Activated CD8-positive, alpha-beta memory T cell treated with anti-CD3 and anti-CD28 coated beads, Interleukin-2, amount 50 U/mL, for 48 hours (primary cell): ENCODE measurements around the gene BICRA.
"Not testable (repeated sequence)": the region's sequence is repeated elsewhere in the genome, so short reads cannot be mapped to it uniquely, and the experiment has no call there.

Experiments
- DNase-seq: peaks from one replicate; pipeline ENCODE4 v3.0.0-alpha.2; 2020

The BICRA gene

GRCh38 chr19:47719047-47719859 is 110.3 kb downstream of the BICRA start:
- no peak for DNase-seq

DNA sequence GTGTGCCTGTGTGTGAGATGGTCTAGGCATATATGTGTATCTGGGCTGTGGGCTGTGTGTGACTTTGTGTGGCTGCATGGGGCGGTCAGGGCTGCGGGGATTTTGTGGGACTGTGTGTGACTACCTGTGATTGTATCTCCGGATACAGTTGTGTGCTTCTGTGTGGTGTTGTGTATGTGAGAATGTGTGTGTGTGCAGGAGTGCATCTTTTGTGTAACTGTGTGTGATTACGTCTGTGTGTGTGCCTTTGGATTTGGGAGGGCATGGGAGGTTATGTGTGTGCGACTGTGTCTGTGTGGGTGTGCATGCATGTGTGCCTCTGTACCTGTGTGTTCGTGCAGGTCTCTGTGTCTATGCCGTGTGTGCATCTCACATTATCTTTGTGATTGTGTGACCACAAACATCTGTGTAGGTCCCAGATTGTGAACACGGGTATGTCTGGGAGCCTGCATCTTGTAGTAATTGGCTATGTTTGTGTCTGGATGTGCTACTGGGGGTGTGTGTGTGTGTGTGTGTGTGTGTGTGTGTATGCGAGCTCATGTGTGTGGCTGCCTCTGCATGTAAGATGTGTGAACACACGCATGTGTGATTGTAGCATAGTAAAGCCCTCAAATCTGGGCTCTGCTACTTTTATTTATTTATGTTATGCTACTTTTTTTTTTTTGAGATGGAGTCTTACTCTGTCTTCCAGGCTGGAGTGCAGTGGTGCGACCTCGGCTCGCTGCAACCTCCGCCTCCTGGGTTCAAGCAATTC is 111.9 kb downstream of the BICRA start:
- DNase-seq = no peak

- DNase-seq = no peak
Observed at GRCh38 chr19:47723581-47723940, 114.6 kb downstream of the BICRA start.

- no peak for DNase-seq
Observed at GRCh38 chr19:47725759-47726401, 116.9 kb downstream of the BICRA start.

DNA sequence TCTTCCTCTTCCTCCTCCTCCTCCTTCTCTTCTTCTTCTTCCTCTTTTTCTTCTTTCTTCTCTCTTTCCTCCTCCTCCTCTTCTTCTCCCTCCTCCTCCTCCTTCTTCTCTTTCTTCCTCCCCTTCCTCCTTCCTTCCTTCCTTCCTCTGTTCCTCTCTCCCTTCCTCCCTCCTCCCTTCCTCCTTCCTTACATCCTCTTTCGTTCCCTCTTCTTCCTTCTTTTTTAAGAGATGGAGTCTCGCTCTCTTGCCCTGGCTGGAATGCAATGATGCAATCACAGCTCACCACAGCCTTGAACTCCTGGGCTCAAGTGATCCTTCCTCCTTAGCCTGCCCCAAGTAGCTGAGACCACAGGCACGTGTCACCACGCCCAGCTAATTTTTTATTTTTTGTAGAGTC is 117.5 kb downstream of the BICRA start:
- DNase-seq = no peak

DNA sequence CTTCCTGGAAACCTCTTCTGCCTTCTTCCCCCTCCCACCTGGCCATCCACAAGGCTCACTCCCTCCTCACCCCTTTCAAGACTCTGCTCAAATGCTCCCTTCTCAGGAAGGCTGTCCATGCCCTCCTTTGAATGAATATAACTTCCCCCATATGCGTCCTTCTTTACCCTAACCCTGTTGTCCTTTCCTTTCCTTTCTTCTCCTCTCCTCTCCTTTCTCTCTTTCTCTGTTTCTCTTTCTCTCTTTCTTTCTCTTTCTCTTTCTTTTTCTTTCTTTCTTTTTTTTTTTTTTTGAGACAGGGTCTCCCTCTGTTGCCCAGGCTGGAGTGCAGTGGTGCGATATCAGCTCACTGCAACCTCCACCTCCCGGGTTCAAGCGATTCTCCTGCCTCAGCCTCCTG is 119.4 kb downstream of the BICRA start:
- DNase-seq = not testable (repeated sequence)

DNA sequence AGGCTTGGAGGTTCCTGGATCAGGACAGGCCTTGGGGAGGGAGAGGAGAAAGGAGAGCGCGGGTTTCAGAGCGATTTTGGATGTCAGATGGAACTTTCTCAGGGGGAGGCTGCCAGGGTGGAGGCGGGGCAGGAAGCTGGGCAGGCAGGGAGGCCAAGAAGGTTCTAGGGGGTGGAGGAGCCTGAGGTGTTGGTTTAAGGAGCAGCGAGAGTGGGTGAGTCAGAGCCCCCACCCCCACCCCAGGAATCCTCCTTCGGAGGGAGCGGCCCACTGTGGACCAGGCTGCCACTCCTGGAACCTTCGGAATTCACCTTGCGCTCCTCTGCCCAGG is 120.5 kb downstream of the BICRA start:
- DNase-seq = no peak

DNA sequence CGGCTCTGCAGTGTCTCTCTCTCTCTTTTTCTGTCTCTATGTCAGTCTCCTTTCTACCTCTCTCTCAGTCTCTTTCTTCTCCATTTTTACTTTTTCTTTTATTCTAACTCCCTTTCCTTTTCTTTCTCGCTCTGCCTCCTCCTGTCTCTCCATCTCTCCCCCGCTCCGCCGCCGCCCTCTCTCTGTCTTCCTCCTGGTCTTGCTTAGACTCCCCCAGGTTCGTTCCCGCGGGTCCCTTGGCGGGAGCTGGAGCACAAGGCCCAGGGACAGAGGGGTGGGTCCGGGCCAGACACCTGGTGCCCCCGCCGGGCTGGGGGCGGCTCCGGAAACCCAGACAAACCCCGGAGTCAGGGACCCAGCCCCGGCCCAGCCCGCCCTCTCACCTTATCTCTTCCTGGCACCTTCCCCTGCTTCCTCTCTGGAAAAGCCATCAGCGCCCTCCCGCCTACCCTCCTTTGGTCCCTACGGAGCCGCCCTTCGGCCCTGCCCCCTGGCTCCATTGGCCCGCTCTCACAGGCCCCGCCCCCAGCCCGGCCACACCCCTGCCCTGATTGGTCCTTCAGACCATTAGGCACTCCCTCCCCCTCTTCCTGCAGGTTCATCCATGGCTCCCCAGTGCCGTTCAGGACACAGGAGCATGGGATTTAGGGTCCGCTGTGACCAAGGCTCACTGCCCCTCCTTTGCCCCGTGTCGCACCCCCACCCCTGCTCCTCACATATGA is 121.0 kb downstream of the BICRA start:
- DNase-seq = peak; percentile 84

DNA sequence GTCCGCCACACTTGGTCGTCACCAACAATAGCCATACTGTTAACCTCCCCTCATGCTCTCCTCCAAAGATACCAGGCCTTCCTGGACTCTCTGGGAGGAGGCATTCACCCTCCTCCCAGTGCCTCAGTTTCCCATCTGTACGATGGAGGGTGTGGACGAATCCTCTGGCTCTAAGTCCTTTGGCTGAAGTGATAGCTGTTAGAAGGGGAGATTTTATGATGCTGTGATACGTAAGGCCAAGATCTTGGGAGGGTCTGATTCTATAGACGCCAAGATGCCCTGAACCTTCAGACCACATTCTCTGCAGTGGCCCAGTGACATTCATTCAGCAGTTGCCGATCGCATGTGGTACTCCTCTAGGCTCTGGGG is 121.6 kb downstream of the BICRA start:
- DNase-seq = no peak

GRCh38 chr19:47730910-47731309 is 122.0 kb downstream of the BICRA start:
- no peak for DNase-seq

DNA sequence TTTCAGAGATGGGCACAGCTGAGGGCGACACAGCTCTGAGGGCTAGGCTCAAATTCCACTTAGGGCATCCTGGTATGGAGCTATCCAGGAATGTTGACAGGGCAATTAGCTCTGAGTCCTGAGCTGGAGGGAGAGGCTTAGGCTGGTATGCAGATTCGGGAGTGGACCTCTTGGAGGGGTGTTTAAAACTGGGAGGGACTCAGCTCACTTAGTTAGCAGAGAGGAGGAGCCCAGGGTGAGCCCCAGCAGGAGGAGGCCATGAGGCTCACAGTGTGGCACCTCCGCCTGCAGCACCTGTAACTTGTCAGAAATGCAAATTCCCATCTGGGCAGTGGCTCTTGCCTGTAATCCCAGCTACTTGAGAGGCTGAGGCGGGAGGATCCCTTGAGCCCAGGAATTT is 126.2 kb downstream of the BICRA start:
- no peak for DNase-seq

DNA sequence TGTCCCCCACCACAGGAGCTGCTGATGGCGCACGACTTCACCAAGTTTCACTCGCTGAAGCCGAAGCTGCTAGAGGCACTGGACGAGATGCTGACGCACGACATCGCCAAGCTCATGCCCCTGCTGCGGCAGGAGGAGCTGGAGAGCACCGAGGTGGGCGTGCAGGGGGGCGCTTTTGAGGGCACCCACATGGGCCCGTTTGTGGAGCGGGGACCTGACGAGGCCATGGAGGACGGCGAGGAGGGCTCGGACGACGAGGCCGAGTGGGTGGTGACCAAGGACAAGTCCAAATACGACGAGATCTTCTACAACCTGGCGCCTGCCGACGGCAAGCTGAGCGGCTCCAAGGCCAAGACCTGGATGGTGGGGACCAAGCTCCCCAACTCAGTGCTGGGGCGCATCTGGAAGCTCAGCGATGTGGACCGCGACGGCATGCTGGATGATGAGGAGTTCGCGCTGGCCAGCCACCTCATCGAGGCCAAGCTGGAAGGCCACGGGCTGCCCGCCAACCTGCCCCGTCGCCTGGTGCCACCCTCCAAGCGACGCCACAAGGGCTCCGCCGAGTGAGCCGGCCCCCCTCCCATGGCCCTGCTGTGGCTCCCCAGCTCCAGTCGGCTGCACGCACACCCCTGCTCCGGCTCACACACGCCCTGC is 132.1 kb downstream of the BICRA start:
- DNase-seq = no peak

GRCh38 chr19:47741544-47742140 is 132.7 kb downstream of the BICRA start:
- DNase-seq = no peak

DNA sequence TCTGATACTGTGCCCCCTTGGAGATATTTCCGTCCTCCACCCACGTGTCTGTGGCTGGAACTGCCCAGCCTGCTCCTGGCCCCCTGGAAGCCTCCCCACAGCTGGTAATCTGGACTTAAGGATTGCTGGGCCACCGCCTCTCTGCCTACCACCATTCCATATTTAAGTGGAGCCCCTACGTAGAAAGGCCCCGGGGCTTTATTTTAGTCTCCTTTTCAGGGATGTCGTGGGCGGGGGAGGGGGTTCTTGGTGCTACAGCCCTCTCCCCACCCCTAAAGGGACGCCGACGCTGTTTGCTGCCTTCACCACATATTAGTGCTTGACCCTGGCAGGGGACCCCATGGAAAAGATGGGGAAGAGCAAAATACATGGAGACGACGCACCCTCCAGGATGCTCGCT is 133.7 kb downstream of the BICRA start:
- no peak for DNase-seq

- peak; percentile 99 for DNase-seq
Observed at GRCh38 chr19:47745010-47745901, 136.3 kb downstream of the BICRA start, which contains the start of gene NOP53. Gene NOP53, plus strand, starts transcription at chr19:47745546. Its CDS starts 14 bp downstream, at chr19:47745560.

- DNase-seq = not testable (repeated sequence)
Observed at GRCh38 chr19:47746129-47746528, 137.2 kb downstream of the BICRA start.

DNA sequence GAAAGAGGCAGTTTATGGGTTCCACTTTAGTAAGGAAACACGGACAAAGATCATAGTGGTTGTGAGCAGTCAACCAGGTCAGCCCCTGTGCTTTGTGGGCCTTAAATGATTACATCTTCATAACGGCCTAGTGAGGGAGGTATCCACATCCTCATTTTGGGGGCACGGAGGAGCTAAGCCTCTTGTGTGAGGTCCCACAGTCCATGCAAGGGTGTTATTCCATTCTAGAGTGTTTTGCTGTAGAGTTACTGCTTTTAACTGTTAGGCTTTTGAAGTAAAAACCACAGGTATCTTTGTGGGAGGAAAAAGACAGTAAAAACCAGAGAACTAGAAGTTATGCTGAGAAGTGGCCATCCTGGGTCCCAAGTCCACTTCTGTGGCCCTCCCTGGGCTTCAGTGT is 140.4 kb downstream of the BICRA start:
- DNase-seq = no peak

- DNase-seq = no peak
Observed at GRCh38 chr19:47750752-47751151, 141.8 kb downstream of the BICRA start.

DNA sequence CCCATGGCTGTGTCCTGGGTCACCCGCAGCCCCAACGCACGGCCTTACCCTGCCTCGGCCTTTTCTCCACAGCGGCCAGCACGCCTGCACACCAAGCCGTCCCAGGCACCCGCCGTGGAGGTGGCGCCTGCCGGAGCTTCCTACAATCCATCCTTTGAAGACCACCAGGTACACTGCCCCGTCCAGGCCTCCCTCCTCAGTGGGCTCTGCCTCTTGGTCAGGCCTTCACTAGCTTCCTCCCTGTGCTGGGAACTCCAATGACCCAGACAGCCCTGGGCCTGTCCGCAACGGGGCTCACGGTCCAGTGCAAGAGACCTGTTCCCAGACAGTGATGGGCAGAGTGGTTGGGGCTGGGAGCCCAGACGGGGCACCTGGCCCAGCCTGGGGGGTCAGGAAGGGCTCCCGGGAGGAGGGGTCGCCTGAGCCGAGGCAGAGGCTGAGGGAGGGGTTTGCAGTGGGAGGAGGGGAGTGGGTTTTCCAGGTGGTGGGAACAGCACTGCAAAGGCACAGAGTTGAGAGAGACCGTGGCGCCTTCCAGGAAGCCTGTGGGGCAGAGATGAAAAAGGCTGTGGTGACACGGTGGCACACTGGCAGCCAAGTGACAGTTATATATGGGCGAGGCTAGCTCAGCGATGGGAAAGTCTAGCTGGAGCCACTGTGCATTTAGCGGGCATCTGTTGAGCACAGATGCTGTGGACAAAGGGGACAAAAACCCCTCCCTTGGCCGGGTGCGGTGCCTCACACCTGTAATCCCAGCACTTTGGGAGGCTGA is 143.7 kb downstream of the BICRA start:
- DNase-seq = no peak
